Measurements from ENCODE around the gene CXCR3. TPM values are rescaled to one million over a fixed set of nuclear protein-coding genes. Genes with fewer than 3 reads are reported as not detected.
A peak's percentile ranks its signal among the peaks of the same experiment; 100 is the strongest.
"Not testable (repeated sequence)": the region's sequence is repeated elsewhere in the genome, so short reads cannot be mapped to it uniquely, and the experiment has no call there.

CXCR3 gene
- 0.13 TPM for total RNA-seq

DNA sequence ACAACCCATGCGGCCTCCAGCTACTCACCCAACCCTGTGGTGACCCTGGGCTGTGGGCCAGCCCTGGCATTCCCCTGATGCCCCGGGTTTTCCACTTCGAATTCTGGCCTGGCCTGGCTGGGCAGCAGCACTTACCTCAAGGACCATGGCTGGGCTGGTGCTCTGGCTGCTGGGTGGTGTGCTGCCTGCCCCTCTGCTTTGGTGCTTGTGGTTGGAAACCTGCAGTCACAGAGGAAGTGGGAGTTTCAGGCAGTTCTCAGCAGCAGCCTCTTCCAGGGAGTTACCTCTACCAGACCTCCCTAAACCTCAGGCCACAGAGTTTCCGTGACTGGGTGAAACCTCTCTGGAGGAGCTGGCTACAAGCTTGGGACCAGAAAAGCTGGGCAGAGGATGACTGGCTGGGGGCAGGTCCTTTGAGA lies at the start of gene CXCR3:
CXCR3 (minus strand) TSS at position 209 of the 419 bp plus-strand sequence; CDS start at position 147, 62 bp downstream.
- ATAC-seq (peak; percentile 51), DNase-seq (ENCODE audit: low spot score) (peak; percentile 60)

DNA sequence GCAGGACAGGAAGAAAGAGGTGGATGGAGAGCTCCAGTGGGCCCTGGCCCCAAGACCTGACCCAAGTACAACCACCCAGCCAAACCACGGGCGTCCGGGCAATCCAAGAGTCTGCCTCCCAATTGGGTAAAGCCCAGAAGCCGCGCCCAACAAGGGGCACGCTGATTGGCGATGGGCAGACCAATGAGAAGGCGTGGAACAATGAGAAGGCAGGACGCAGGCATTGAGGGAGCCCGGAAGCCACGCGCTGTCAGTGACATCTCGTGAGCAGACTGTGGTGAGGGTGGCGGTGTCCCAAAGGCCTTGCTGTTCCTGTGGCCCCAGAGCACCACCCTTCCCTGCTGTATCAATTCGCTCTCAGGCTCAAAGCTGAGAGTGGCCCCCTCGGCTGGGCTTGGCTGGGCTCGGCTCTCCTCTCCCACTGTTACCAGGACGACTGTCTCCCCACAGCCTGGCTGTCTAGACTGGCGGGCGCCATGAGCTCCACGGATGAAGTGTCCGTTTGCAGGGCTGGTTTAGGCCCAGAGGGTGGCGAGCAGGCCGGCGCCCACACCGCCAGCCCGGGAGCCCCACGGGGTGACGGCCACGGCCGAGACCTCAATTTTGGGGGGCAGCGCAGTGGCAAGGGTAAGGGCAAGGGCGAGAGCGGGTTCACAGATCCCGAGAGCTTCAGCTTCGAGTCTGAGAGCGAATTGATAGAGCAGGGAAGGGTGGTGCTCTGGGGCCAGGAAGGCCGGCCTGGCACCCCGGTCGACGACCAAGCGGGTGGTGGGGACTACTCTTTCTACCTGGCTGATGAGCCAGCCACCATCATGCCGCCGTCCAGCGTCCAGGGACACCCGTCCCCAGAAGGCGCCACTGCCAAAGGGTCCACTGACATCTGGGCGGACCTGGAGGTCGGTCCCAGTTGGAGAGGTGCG lies 49.3 kb upstream of the CXCR3 start, which contains the start of gene LOC101059915:
LOC101059915 (plus strand) TSS at position 219 of the 920 bp plus-strand sequence.
- no peak for DNase-seq (ENCODE audit: low spot score)
- ATAC-seq: no peak

DNA sequence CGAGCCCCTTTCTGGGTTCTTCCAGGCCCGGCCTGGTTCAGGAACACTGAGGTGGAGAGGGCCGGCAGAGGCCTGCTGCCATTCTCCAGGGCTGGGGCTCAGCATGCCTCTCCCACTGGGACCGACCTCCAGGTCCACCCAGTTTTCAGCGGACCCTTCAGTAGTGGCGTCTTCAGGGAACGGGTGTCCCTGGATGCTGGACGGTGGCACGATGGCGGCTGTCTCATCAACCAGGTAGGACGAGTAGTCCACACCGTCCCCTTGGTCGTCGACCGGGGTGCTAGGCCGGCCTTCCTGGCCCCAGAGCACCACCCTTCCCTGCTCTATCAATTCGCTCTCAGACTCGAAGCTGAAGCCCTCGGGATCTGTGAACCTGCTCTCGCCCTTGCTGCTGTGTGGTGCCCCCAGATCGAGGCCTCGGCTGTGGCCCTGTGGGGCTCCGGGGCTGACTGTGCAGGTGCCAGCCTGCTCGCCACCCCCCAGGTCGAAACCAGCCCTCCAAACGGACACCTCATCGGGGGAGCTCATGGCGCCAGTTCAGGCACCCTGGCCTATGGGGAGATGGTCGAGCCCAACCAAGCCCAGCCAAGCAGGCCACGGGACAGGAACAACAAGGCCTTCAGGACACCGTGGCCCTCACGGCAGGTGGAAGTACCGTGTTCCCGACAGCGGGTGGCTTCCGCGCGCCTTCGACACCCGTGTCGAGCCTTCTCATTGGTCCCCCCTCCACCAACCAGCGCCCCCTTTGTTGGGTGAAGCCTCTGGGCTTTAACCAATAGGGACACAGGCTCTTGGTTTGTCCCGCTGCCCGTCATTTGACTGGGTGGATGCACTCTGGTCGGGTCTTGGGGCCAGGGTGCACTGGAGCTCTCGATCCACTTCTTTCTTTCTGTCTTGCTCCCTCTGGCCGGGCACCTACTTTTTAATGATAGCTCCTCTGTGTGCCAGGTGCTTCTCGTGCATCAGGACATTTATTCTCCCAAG lies 48.2 kb upstream of the CXCR3 start:
- DNase-seq (ENCODE audit: low spot score): no peak
- no peak for ATAC-seq

GRCh38 chrX:71665747-71666146 lies 47.4 kb upstream of the CXCR3 start:
- no peak for DNase-seq (ENCODE audit: low spot score)
- ATAC-seq: no peak

DNA sequence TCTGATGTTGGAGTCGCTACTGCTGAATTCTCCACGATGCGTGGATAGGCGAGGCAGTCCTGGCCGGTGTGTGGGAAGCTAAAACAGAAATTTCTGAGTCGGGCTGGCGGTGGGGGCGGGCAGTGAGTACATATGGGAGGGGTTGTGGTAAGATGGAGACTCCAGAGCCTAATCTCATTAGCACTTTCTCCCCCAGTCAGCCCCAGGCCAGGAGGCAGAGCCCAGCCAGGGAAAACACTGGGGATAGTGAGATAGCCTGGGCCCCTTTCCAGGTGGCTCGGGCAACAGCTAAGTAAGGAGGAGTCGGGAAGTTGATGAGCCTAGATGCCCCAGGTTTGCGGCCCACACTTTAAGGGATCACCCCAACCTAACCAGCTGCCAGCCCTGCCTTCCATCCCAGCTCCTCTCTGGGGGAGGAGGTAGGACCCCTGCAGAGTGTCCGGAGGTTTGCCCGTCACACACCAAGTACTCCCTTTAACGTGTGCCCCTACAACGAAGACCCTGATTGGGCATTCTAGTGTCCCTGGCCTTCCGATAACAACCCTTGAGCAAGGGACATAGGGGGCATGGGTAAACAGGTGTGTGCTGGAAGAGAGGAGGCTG lies 46.7 kb upstream of the CXCR3 start:
- no peak for ATAC-seq
- no peak for DNase-seq (ENCODE audit: low spot score)

DNA sequence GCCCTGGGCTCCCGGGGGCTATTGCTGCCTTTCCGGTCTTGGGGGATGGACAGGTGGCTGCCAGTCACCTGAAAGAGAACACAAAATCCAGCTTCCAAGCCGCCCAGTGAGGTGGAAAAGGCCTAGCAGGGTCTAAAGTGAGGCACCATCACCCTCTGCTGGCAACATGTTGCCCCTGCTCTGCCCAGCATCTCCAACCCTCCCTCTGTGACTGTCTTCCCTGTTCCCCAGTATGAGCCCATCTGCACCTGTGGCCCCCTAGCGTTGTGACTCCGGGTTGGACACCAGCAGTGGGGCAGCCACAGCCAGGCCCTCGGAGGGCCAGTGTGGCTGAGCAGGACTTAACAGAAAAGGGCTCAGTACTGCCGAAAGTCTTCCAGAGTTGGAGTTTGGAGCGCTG lies 45.9 kb upstream of the CXCR3 start:
- DNase-seq (ENCODE audit: low spot score): not testable (repeated sequence)

GRCh38 chrX:71663238-71663637 lies 44.9 kb upstream of the CXCR3 start:
- not testable (repeated sequence) for DNase-seq (ENCODE audit: low spot score); ATAC-seq

More for the DNA sequence above, 45.9 kb upstream of the CXCR3 start:
- ATAC-seq: peak; percentile 52

- DNase-seq (ENCODE audit: low spot score); ATAC-seq: not testable (repeated sequence)
Measured at GRCh38 chrX:71662654-71663053, 44.3 kb upstream of the CXCR3 start.

GRCh38 chrX:71661919-71662318 lies 43.6 kb upstream of the CXCR3 start:
- ATAC-seq: no peak
- DNase-seq (ENCODE audit: low spot score): no peak

DNA sequence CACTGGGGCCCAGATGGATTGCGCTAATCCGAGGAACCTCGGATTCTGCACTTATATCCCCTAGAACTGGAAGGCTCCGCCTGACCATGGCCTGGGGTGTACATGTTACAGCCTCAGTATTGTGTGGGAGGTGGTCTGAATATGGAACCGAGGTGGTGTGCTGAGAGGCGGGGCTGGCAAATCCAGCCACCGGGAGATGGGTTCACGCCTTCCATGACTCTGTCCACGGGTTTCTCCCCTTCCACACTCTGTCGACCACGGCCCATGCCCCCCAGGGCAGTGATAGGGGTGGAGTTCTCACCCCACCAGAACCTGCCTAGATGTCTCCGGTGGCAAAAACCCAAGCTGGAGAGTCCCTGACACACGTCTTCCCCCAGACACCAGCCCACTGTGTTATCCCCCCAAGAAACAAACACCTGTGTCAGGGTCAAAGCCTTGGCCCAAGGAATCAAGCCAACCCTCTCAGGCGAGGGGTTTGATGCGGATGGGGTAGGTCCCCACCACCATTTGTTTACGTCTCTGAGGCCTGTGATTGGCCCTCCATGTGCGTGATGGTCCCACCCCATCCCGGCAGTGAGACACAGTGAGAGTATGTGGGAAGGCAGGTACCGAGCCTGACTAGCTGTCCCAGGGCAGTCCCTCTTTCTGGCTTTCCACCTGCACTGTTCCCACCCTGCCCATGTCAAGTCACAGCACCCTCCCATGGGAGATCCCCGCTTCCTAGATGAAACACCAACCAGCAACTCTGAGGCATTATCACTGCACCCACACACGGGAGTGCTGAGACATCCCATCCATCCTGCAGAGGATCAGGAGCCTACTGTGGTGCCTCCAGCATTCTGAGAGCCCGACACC lies 42.5 kb upstream of the CXCR3 start:
- no peak for DNase-seq (ENCODE audit: low spot score)
- ATAC-seq: no peak

- DNase-seq (ENCODE audit: low spot score) (no peak), ATAC-seq (peak; percentile 73)
Measured at GRCh38 chrX:71659959-71660358, 41.6 kb upstream of the CXCR3 start.

DNA sequence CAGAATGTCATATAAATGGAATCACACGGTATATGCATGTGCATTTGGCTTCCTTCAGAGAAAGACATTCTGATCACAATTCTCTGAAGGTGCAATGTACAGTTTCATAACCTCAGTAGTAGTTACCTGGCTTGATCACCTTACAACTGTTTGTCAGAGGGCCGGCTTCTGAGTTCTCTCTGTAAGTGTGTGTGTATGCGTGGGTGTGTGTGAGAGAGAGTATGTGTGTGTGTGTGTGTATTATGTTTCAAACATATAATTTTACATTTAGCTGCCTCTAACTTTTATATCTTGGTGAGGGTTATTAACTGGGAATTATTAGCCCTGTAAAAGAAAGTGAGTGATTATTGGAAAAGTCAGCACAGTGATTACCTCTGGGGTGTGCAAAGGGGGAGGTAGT lies 41.0 kb upstream of the CXCR3 start:
- ATAC-seq: peak; percentile 69
- no peak for DNase-seq (ENCODE audit: low spot score)

DNA sequence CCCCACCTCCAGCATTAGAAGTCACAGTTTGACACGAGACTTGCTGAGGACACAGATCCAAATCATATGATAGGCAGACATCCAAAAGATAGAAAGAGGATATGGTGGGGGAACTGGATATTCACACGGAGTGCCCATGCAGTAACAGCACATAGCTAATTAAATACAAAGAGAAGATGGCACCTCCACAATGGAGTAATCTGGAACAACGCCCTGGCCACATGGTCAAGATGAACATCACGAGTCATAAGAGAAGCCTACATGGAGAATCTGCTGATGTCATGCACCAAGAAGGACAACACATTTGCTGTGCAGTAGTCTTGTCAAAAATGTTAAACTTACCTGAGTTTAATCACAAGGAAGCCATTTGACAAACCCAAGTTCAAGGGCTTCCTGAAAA lies 39.0 kb upstream of the CXCR3 start:
- no peak for ATAC-seq

DNA sequence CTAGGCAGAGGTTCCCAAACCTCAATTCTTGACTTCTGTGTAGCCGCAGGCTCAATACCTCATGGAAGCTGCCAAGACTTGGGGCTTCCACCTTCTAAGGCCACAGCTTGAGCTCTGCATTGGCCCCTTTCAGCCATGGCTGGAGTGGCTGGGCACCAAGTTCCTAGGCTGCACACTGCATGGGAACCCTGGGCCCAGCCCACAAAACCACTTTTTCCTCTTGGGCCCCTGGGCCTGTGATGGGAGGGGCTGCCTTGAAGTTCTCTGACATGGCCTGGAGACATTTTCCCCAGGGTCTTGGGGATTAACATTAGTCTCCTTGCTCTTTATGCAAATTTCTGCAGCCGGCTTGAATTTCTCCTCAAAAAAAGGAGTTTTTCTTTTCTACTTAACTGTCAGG lies 35.0 kb upstream of the CXCR3 start:
- ATAC-seq (no peak), DNase-seq (ENCODE audit: low spot score) (no peak)

More for the DNA sequence above, 39.0 kb upstream of the CXCR3 start:
- no peak for DNase-seq (ENCODE audit: low spot score)

GRCh38 chrX:71652405-71652804 lies 34.1 kb upstream of the CXCR3 start:
- DNase-seq (ENCODE audit: low spot score) (no peak), ATAC-seq (peak; percentile 82)

- DNase-seq (ENCODE audit: low spot score): no peak
- peak; percentile 83 for ATAC-seq
Measured at GRCh38 chrX:71650333-71650969, 32.1 kb upstream of the CXCR3 start.

DNA sequence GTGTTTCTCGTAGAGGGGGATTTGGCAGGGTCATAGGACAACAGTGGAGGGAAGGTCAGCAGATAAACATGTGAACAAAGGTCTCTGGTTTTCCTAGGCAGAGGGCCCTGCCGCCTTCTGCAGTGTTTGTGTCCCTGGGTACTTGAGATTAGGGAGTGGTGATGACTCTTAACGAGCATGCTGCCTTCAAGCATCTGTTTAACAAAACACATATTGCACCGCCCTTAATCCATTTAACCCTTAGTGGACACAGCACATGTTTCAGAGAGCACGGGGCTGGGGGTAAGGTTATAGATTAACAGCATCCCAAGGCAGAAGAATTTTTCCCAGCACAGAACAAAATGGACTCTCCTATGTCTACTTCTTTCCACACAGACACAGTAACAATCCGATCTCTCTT lies 26.1 kb upstream of the CXCR3 start:
- ATAC-seq; DNase-seq (ENCODE audit: low spot score): not testable (repeated sequence)

DNA sequence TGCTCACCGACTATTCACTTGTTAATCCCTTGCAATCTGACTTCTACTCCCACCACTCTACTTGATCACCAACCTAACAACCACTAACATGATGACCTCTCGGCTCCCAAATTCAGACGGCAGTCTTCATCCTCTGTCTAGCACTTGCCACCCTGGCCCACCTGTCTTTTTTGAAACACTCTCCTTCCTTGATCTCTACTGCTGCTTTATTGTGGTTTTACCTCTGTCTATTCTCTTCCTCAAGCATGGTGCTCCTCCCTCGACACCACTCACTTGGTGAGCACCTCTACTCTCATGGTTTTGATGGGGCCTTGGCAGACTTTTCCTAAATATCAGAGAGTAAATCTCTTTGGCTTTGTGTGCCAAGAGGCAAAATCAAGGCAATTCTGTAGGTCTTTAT lies 21.7 kb upstream of the CXCR3 start:
- DNase-seq (ENCODE audit: low spot score) (no peak), ATAC-seq (no peak)

DNA sequence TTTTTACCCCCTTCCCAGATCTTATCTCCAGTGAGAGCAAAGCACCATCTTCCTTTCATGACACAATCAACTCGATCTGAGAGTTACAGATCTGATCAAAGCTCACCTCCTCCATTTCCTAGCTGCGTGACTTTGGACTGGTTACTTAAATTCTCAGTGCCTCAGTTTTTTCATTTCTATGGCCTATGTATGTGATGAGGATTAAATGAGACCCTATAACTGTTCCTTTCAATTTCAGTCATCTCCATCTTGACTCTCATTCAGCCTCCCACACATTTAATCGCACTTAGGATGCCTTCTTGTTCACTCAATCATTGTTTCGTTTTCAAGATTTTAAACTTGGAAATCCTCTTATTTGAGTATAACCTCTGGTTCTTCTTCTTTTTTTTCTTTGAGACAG lies 20.1 kb upstream of the CXCR3 start:
- DNase-seq (ENCODE audit: low spot score) (no peak), ATAC-seq (no peak)
